Heart left ventricle (tissue), 16 donors: ENCODE data around the gene CBX8. TPM values are rescaled to one million over a fixed set of nuclear protein-coding genes. Genes with fewer than 3 reads are reported as not detected.
A peak's percentile ranks its signal among the peaks of the same experiment; 100 is the strongest.

Experiments used
- ATAC-seq, 4 donors: fragments of 200-7000 bp; cut with Tn5 transposase; one replicate each; pipeline ENCODE4 v1.9.1; 2020 to 2022; ENCODE audit warnings: moderate library complexity in 4 of 4, mild to moderate bottlenecking in 3 of 4, moderate number of reproducible peaks in 1 of 4
- DNase-seq, 5 donors: peaks; one replicate each; pipeline ENCODE4 v3.0.0-alpha.2; 2020
- H3K27ac ChIP-seq, 12 donors: fragments of 200-600 bp; sonication (generic) in 4 of 12; one replicate each; pipeline versions ENCODE4 v1.5.0 to v1.8.0; 2016 to 2022; ENCODE audit warnings: mild to moderate bottlenecking in 2 of 12
- H3K27me3 ChIP-seq, 9 donors: fragments of 200-600 bp; sonication (generic) in 2 of 9; one replicate each; pipeline versions ENCODE4 v1.5.1 to v1.8.0; 2016 to 2022; ENCODE audit warnings: mild to moderate bottlenecking in 3 of 9
- H3K36me3 ChIP-seq, 9 donors: fragments of 200-600 bp; sonication (generic) in 2 of 9; one replicate each; pipeline versions ENCODE4 v1.5.0 to v1.8.0; 2018 to 2022; ENCODE audit warnings: mild to moderate bottlenecking in 2 of 9
- H3K4me1 ChIP-seq, 12 donors: fragments of 200-600 bp; sonication (generic) in 4 of 12; one replicate each; pipeline versions ENCODE4 v1.5.0 to v1.8.0; 2016 to 2022; ENCODE audit warnings: mild to moderate bottlenecking in 3 of 12
- H3K4me3 ChIP-seq, 12 donors: fragments of 200-600 bp; sonication (generic) in 4 of 12; one replicate each; pipeline versions ENCODE4 v1.5.0 to v1.8.0; 2017 to 2022; ENCODE audit warnings: mild to moderate bottlenecking in 9 of 12, moderate library complexity in 4 of 12
- H3K9me3 ChIP-seq, 12 donors: fragments of 200-600 bp; sonication (generic) in 4 of 12; one replicate each; pipeline versions ENCODE4 v1.5.0 to v1.8.0; 2016 to 2022; ENCODE audit warnings: mild to moderate bottlenecking in 1 of 12
- CTCF ChIP-seq, 12 donors: fragments of 200-600 bp; sonication (generic) in 4 of 12; IDR thresholded peaks; one replicate each; pipeline versions ENCODE4 v1.5.0 to v1.8.0; 2018 to 2022; ENCODE audit warnings: antibody characterized with exemption in 12 of 12, mild to moderate bottlenecking in 5 of 12
- POLR2A ChIP-seq, 2 donors: fragments of 450-650 bp; IDR thresholded peaks; one replicate each; pipeline ENCODE4 v1.6.1; 2017; ENCODE audit warnings: antibody characterized with exemption in 2 of 2, mild to moderate bottlenecking in 2 of 2, moderate library complexity in 2 of 2
- WGBS, 4 donors: extraction: QIAGEN DNeasy Blood & Tissue Kit in 2 of 4; methylation state at CpG; one replicate each; pipeline versions ENCODE4 v1.1.5 to v1.1.7; 2013 to 2018; 5-methylcytosine and 5-hydroxymethylcytosine counted together
- intact Hi-C, 10 donors: fragments of 100-400 bp; cut with DNase I; formaldehyde crosslinking; loops; one replicate each; pipeline versions ENCODE4 v1.11.1 to v1.14.2; 2022
- polyA plus RNA-seq, 2 donors: library from polyadenylated mRNA; stranded (reverse); fragments of 200-250 nt; gene quantifications; one replicate each; pipeline ENCODE4 v1.2.3, GENCODE V29; 2013
- total RNA-seq, 9 donors: library from RNA; depleted of rRNA in 2 of 9; stranded (reverse); fragments of >200 nt in 2 of 9; fragmentation: NEBNext Ultra II Directional in 3 of 9; extraction: Animal tissue kit (Norgen Biotek cat#: 25700) in 3 of 9; gene quantifications; one replicate each; pipeline versions ENCODE4 v1.1.0 to v1.2.4, GENCODE V29; 2016 to 2023
- donor health status: ischemic (EF 13 %, LVEDD 7.1; RV severe dilation, severe dysfunction).
- donor health status: healthy with polysubstance abuse.
- donor health status: DM: no; HTN: yes; CAD: no.
- donor health status: DM: no; HTN: no; CAD: no.
- donor health status: ischemic (EF 25% LVEDD 6.9; RV normal size, moderate dysfunction).
- donor health status: ischemic (EF 25% LVEDD 5.7; RV mildly dilated, moderate dysfunction).
- donor health status: healthy.
- donor health status: DM: yes; HTN: yes; CAD: no.
- donor health status: ischemic (EF 35%, LVEDD 5.7; RV mildly dilated, moderate dysfunction).
- donor health status: nonischemic (EF 11% LVEDD 7.7; RV severe dilation, severe dysfunction).
- donor health status: DM: yes; HTN: yes; CAD: no.
- donor health status: PGD.
- donor health status: ischemic (EF 29% LVEDD 5.4; RV normal size, mild dysfunction).
- donor health status: nonischemic (EF 23%, LVEDD 6.1; RV moderate dilation, normal function).

CBX8 gene
- total and polyA plus RNA-seq, 11 donors = 1.5 to 9.2 (median 5.1) TPM

- Histone ChIP-seq H3K4me1 (peaks cover 0 to 72% (median 58%) of the 10 kb centered on the region in 12 donors), H3K9me3 (no peaks in the 10 kb centered on the region), H3K36me3 (peaks cover 2 to 37% (median 21%) of the 10 kb centered on the region in 9 donors), H3K27me3 (peaks cover 24 to 36% (median 34%) of the 10 kb centered on the region in 9 donors), H3K27ac (peak overlapping the region; percentile 71 to 97 (median 94)), H3K4me3 (peak overlapping the region; percentile 53 to 99 (median 82))
- WGBS, 4 donors = 2 to 3% (median 2%) methylated on average over 30 of the region's 30 CpGs
- TF ChIP-seq POLR2A (IDR thresholded peaks at IDR 0.05) (no peak), CTCF (IDR thresholded peaks at IDR 0.05) (no peak)
- ATAC-seq (no peak), DNase-seq (peak in 3 of 5 donors; percentile 32 to 66 (median 44))
- intact Hi-C loops = loop anchor here in 7 of 10 donors (2.0 to 10.0 kb wide), 6 partner anchors 25 to 93 kb away; partner anchors contain the start of gene CBX8 (in 5 of the 7)
Observed at GRCh38 chr17:79837888-79838521, 41.1 kb upstream of the CBX8 start.

GRCh38 chr17:79836972-79837887 lies 40.4 kb upstream of the CBX8 start:
- ATAC-seq (peak; percentile 51 to 70 (median 56)), DNase-seq (peak; percentile 75 to 90 (median 78))
- TF ChIP-seq POLR2A (IDR thresholded peaks at IDR 0.05) (peak in 1 of 2 donors; percentile 6), CTCF (IDR thresholded peaks at IDR 0.05) (peak in 3 of 12 donors; percentile 20 to 21 (median 21))
- peaks cover 2 to 37% (median 21%) of the 10 kb centered on the region in 9 donors for H3K36me3 ChIP-seq
- WGBS, 4 donors = 20 to 45% (median 40%) methylated on average over 35 to 41 of the region's 41 CpGs
- peak overlapping the region; percentile 53 to 99 (median 82) for H3K4me3 ChIP-seq
- intact Hi-C loops = loop anchor here in 3 of 10 donors (5.0 to 10.0 kb wide), 3 partner anchors 40 to 92 kb away; partner anchors contain the start of gene CBX8 (in 2 of the 3)
- no peaks in the 10 kb centered on the region for H3K9me3 ChIP-seq
- H3K4me1 ChIP-seq = peaks cover 0 to 72% (median 58%) of the 10 kb centered on the region in 12 donors
- peaks cover 18 to 28% (median 26%) of the 10 kb centered on the region in 9 donors for H3K27me3 ChIP-seq
- peak overlapping the region in 11 of 12 donors; percentile 72 to 97 (median 94) for H3K27ac ChIP-seq

- H3K4me1 ChIP-seq = peaks cover 0 to 72% (median 58%) of the 10 kb centered on the region in 12 donors
- intact Hi-C loops = loop anchor here in 3 of 10 donors (5.0 to 10.0 kb wide), 3 partner anchors 39 to 92 kb away; partner anchors contain the start of gene CBX8 (in 2 of the 3)
- peaks cover 11 to 21% (median 19%) of the 10 kb centered on the region in 9 donors for H3K27me3 ChIP-seq
- no peaks in the 10 kb centered on the region for H3K9me3 ChIP-seq
- WGBS, 4 donors = 51 to 73% (median 65%) methylated on average over 14 to 18 of the region's 18 CpGs
- peak in 1 of 5 donors; percentile 40 for DNase-seq
- peak overlapping the region in 10 of 12 donors; percentile 69 to 99 (median 82) for H3K4me3 ChIP-seq
- no peak for ATAC-seq
- peak overlapping the region in 6 of 12 donors; percentile 88 to 97 (median 94) for H3K27ac ChIP-seq
- peaks cover 2 to 37% (median 21%) of the 10 kb centered on the region in 9 donors for H3K36me3 ChIP-seq
- TF ChIP-seq POLR2A (IDR thresholded peaks at IDR 0.05) (no peak), CTCF (IDR thresholded peaks at IDR 0.05) (no peak)
Observed at GRCh38 chr17:79836510-79836971, 39.7 kb upstream of the CBX8 start.
